Measurements from ENCODE around the gene FOXE3. TPM values are rescaled to one million over a fixed set of nuclear protein-coding genes. Genes with fewer than 3 reads are reported as not detected.
A peak's percentile ranks its signal among the peaks of the same experiment; 100 is the strongest.

FOXE3 gene
- total RNA-seq, 1 experiment from 2014 or later, result not detected

DNA sequence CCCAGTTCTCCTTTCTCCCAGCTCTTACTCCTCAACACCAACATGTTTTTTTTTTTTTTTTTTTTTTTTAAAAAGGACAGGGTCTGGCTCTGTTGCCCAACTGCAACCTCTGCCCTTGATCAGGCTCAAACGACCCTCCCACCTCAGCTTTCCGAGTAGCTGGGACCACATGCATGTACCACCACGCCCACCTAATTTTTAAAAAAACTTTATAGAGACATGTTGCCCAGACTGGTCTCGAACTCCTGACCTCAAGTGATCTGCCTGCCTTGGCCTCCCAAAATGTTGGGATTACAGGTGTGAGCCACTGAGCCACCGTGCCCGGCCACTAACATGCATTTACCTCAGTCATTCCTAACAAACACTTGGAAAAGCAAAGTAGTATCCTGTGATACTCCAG lies 31.1 kb upstream of the FOXE3 start:
- BruUV-seq (replicated peaks), result no TSS peak
- no peak for DNase-seq (ENCODE audit: unreplicated experiment)
- CTCF ChIA-PET, result interaction anchor here (0.6 to 11.1 kb wide), 4 partner anchors 48 to 332 kb away, joined by 3 to 178 read pairs (median 4); partner anchors contain the start of gene FOXD2
- TF ChIP-seq, protein P1, sequence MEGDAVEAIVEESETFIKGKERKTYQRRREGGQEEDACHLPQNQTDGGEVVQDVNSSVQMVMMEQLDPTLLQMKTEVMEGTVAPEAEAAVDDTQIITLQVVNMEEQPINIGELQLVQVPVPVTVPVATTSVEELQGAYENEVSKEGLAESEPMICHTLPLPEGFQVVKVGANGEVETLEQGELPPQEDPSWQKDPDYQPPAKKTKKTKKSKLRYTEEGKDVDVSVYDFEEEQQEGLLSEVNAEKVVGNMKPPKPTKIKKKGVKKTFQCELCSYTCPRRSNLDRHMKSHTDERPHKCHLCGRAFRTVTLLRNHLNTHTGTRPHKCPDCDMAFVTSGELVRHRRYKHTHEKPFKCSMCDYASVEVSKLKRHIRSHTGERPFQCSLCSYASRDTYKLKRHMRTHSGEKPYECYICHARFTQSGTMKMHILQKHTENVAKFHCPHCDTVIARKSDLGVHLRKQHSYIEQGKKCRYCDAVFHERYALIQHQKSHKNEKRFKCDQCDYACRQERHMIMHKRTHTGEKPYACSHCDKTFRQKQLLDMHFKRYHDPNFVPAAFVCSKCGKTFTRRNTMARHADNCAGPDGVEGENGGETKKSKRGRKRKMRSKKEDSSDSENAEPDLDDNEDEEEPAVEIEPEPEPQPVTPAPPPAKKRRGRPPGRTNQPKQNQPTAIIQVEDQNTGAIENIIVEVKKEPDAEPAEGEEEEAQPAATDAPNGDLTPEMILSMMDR (IDR thresholded peaks at IDR 0.05; ENCODE audit: unreplicated experiment), result no peak
- Mint-ChIP-seq H3K27me3 (ENCODE audit: insufficient read depth, unreplicated experiment) (no peaks in the 10 kb centered on the region), H3K4me3 (ENCODE audit: unreplicated experiment) (no peak overlapping the region), H3K27ac (ENCODE audit: low read depth, unreplicated experiment) (no peak overlapping the region), H3K9me3 (ENCODE audit: unreplicated experiment) (no peaks in the 10 kb centered on the region), H3K4me1 (ENCODE audit: insufficient read depth, unreplicated experiment) (no peaks in the 10 kb centered on the region), H3K36me3 (ENCODE audit: insufficient read depth, unreplicated experiment) (peaks cover 39% of the 10 kb centered on the region)
- POLR2A ChIA-PET, result interaction anchor here (0.9 kb wide), 1 partner anchor 9 kb away, joined by 4 read pairs; no protein-coding TSS in a partner anchor
- intact Hi-C loops (cut with micrococcal nuclease), result no loop called here

DNA sequence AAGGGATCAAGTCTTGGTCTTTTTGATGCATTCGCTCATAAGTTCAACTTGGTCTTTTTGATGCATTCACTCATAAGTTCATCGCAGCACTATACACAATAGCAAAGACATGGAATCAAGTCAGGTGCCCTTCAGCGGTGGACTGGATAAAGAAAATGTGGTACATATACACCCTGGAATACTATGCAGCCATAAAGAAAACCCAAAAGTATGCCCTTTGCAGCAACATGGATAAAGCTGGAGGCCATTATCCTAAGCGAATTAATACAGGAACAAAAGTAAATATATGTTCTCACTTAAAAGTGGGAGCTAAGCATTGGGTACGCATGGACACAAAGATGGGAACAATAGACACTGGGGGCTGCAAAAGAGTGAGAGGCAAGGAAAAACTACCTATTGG lies 29.8 kb upstream of the FOXE3 start:
- no TSS peak for BruUV-seq (replicated peaks)
- intact Hi-C loops (cut with micrococcal nuclease), result no loop called here
- POLR2A ChIA-PET, result interaction anchor here (0.6 to 1.1 kb wide), 2 partner anchors 14 to 24 kb away, joined by 3 to 4 read pairs; no protein-coding TSS in a partner anchor
- H3K4me1 Mint-ChIP-seq (ENCODE audit: insufficient read depth, unreplicated experiment), result no peaks in the 10 kb centered on the region
- H3K36me3 Mint-ChIP-seq (ENCODE audit: insufficient read depth, unreplicated experiment), result peaks cover 28% of the 10 kb centered on the region
- H3K27me3 Mint-ChIP-seq (ENCODE audit: insufficient read depth, unreplicated experiment), result no peaks in the 10 kb centered on the region
- H3K4me3 Mint-ChIP-seq (ENCODE audit: unreplicated experiment), result no peak overlapping the region
- H3K27ac Mint-ChIP-seq (ENCODE audit: low read depth, unreplicated experiment), result no peak overlapping the region
- no peak for DNase-seq (ENCODE audit: unreplicated experiment)
- TF ChIP-seq, protein P1 (IDR thresholded peaks at IDR 0.05; ENCODE audit: unreplicated experiment), result no peak
- no peaks in the 10 kb centered on the region for H3K9me3 Mint-ChIP-seq (ENCODE audit: unreplicated experiment)
- CTCF ChIA-PET, result interaction anchor here (0.8 to 11.1 kb wide), 6 partner anchors 9 to 336 kb away, joined by 3 to 178 read pairs (median 4); partner anchors contain the start of gene FOXD2

DNA sequence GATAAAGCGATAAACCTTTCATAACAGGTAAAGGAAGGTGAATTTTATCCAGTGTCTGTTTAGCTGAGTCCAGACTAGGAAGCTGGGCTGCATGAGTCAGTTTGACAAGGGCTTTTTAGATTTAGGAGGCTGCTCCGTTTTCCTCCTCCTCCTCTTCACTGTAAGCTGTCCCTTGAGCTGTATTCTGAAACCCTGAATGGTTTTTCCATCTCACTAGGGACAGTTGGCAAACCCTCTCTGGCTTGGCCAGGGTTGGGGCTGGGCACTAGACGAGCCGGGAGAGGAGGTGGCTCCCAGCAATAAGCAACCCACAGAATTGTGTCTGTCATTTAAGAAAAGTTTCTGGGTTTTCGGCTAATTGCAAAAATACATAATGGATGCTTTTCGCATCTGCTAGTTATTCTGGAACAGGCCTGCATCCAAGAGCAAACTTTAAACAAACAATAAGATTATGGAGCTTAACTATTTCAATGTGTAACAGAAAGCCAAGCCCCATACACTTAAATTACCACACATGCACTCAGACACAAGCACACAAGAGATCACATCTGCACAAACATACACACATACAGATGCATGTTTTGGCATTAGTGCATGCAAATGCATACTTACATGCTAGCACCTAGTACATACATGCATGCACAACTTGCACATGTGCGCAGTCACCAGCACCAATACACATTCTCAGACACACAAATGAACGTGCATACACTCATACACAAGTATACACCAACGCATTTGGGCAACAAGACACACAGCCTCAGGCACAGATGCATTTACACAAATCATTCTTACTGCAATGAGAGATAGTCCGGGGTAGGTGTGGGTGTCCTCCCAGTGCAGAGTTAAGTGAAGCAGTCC lies 27.8 kb upstream of the FOXE3 start:
- BruUV-seq (replicated peaks), result TSS peak; percentile 26

More for the DNA sequence above, 27.8 kb upstream of the FOXE3 start:
- Mint-ChIP-seq H3K27me3 (ENCODE audit: insufficient read depth, unreplicated experiment) (no peaks in the 10 kb centered on the region), H3K36me3 (ENCODE audit: insufficient read depth, unreplicated experiment) (peaks cover 13% of the 10 kb centered on the region), H3K27ac (ENCODE audit: low read depth, unreplicated experiment) (no peak overlapping the region), H3K4me3 (ENCODE audit: unreplicated experiment) (no peak overlapping the region), H3K9me3 (ENCODE audit: unreplicated experiment) (no peaks in the 10 kb centered on the region), H3K4me1 (ENCODE audit: insufficient read depth, unreplicated experiment) (no peaks in the 10 kb centered on the region)
- intact Hi-C loops (cut with micrococcal nuclease), result loop anchor here (1.0 to 2.0 kb wide), 2 partner anchors 36 to 323 kb away; no protein-coding TSS in a partner anchor
- ChIA-PET POLR2A (interaction anchor here (0.7 to 4.3 kb wide), 8 partner anchors 20 to 338 kb away, joined by 3 to 21 read pairs (median 4); no protein-coding TSS in a partner anchor), CTCF (interaction anchor here (0.6 to 11.1 kb wide), 27 partner anchors 8 to 338 kb away, joined by 3 to 178 read pairs (median 4); partner anchors contain the start of gene FOXD2)
- TF ChIP-seq, protein P1 (IDR thresholded peaks at IDR 0.05; ENCODE audit: unreplicated experiment), result no peak
- no peak for DNase-seq (ENCODE audit: unreplicated experiment)

Data from MCF 10A (cell line).